ENCODE measurements around the gene MRPL1. TPM values are rescaled to one million over a fixed set of nuclear protein-coding genes. Genes with fewer than 3 reads are reported as not detected.

The MRPL1 gene
- total and polyA plus RNA-seq, 4 donors, result 10.5 to 20.6 (median 16.1) TPM

GRCh38 chr4:77833126-77833724, 29.4 kb upstream of the MRPL1 start:
- Histone ChIP-seq H3K36me3 (ENCODE audit: control insufficient read depth in 4 of 4, insufficient read depth in 3 of 4, low read depth in 1 of 4, low read length in 3 of 4) (no peaks in the 10 kb centered on the region), H3K4me3 (ENCODE audit: low read depth in 1 of 3, low read length in 3 of 3) (no peak overlapping the region), H3K27me3 (ENCODE audit: control insufficient read depth in 4 of 4, insufficient read depth in 4 of 4, low read length in 3 of 4) (no peaks in the 10 kb centered on the region), H3K4me1 (ENCODE audit: control insufficient read depth in 4 of 4, insufficient read depth in 4 of 4, low read length in 3 of 4) (no peaks in the 10 kb centered on the region), H3K9me3 (ENCODE audit: control insufficient read depth in 4 of 4, low read length in 3 of 4) (no peaks in the 10 kb centered on the region), H3K9ac (ENCODE audit: low read depth in 1 of 2, low read length in 2 of 2) (no peak overlapping the region), H3K27ac (ENCODE audit: low read depth in 1 of 2, low read length in 2 of 2) (no peak overlapping the region)
- TF ChIP-seq HNF4A (conservative IDR thresholded peaks at IDR 0.05) (no peak), TAF1 (conservative IDR thresholded peaks at IDR 0.05) (no peak), RXRA (IDR thresholded peaks at IDR 0.05) (no peak), NR2F2 (IDR thresholded peaks at IDR 0.05) (no peak)
- DNase-seq (ENCODE audit: low spot score), result no peak
- WGBS, result 74% methylated on average over 2 of the region's 2 CpGs

GRCh38 chr4:77834403-77834802, 28.2 kb upstream of the MRPL1 start:
- Histone ChIP-seq H3K27me3 (ENCODE audit: control insufficient read depth in 4 of 4, insufficient read depth in 4 of 4, low read length in 3 of 4) (no peaks in the 10 kb centered on the region), H3K9me3 (ENCODE audit: control insufficient read depth in 4 of 4, low read length in 3 of 4) (no peaks in the 10 kb centered on the region), H3K9ac (ENCODE audit: low read depth in 1 of 2, low read length in 2 of 2) (no peak overlapping the region), H3K4me3 (ENCODE audit: low read depth in 1 of 3, low read length in 3 of 3) (no peak overlapping the region), H3K4me1 (ENCODE audit: control insufficient read depth in 4 of 4, insufficient read depth in 4 of 4, low read length in 3 of 4) (no peaks in the 10 kb centered on the region), H3K27ac (ENCODE audit: low read depth in 1 of 2, low read length in 2 of 2) (no peak overlapping the region), H3K36me3 (ENCODE audit: control insufficient read depth in 4 of 4, insufficient read depth in 3 of 4, low read depth in 1 of 4, low read length in 3 of 4) (no peaks in the 10 kb centered on the region)
- no peak for DNase-seq (ENCODE audit: low spot score)
- WGBS, result 55% methylated on average over 4 of the region's 4 CpGs
- no peak for TF ChIP-seq HNF4A (conservative IDR thresholded peaks at IDR 0.05)
- TF ChIP-seq GABPA (IDR thresholded peaks at IDR 0.05 in 1 of 2, conservative IDR thresholded peaks at IDR 0.05 in 1 of 2), result no peak
- no peak for TF ChIP-seq RAD21 (IDR thresholded peaks at IDR 0.05)
- no peak for TF ChIP-seq RXRA (IDR thresholded peaks at IDR 0.05)
- TF ChIP-seq EGR1 (IDR thresholded peaks at IDR 0.05; ENCODE audit: low read depth in 2 of 2), result no peak
- TF ChIP-seq MAX (IDR thresholded peaks at IDR 0.05), result no peak

- H3K27ac ChIP-seq (ENCODE audit: low read depth in 1 of 2, low read length in 2 of 2), result no peak overlapping the region
- no peaks in the 10 kb centered on the region for H3K4me1 ChIP-seq (ENCODE audit: control insufficient read depth in 4 of 4, insufficient read depth in 4 of 4, low read length in 3 of 4)
- no peak for DNase-seq (ENCODE audit: low spot score)
- H3K27me3 ChIP-seq (ENCODE audit: control insufficient read depth in 4 of 4, insufficient read depth in 4 of 4, low read length in 3 of 4), result no peaks in the 10 kb centered on the region
- H3K4me3 ChIP-seq (ENCODE audit: low read depth in 1 of 3, low read length in 3 of 3), result no peak overlapping the region
- no peaks in the 10 kb centered on the region for H3K9me3 ChIP-seq (ENCODE audit: control insufficient read depth in 4 of 4, low read length in 3 of 4)
- 66% methylated on average over 1 of the region's 1 CpG for WGBS
- H3K9ac ChIP-seq (ENCODE audit: low read depth in 1 of 2, low read length in 2 of 2), result no peak overlapping the region
- TF ChIP-seq GABPA (IDR thresholded peaks at IDR 0.05 in 1 of 2, conservative IDR thresholded peaks at IDR 0.05 in 1 of 2) (no peak), YY1 (IDR thresholded peaks at IDR 0.05) (no peak), RAD21 (IDR thresholded peaks at IDR 0.05) (no peak), JUND (IDR thresholded peaks at IDR 0.05) (no peak), REST (IDR thresholded peaks at IDR 0.05) (no peak), NR2F2 (IDR thresholded peaks at IDR 0.05) (no peak), SP1 (IDR thresholded peaks at IDR 0.05) (no peak), MAX (IDR thresholded peaks at IDR 0.05) (no peak), HNF4G (IDR thresholded peaks at IDR 0.05) (no peak)
- no peaks in the 10 kb centered on the region for H3K36me3 ChIP-seq (ENCODE audit: control insufficient read depth in 4 of 4, insufficient read depth in 3 of 4, low read depth in 1 of 4, low read length in 3 of 4)
These were observed 19.0 kb upstream of the MRPL1 start for GRCh38 chr4:77843628-77844027.
